Vagina (tissue), 2 donors: ENCODE measurements around the gene CRY2.

Source experiments
- POLR2A ChIP-seq, 2 donors: fragments of 450-650 bp; IDR thresholded peaks; one replicate each; pipeline ENCODE4 v1.6.1; 2017; ENCODE audit warnings: antibody characterized with exemption in 2 of 2, mild to moderate bottlenecking in 2 of 2, moderate library complexity in 2 of 2
- POLR2AphosphoS5 ChIP-seq, 2 donors: sonication (generic); formaldehyde crosslinking; IDR thresholded peaks; one replicate each; pipeline ENCODE4 v1.9.0; 2017; ENCODE audit warnings: antibody characterized with exemption in 2 of 2, mild to moderate bottlenecking in 2 of 2, low read depth in 1 of 2; ENCODE audit not compliant: insufficient read depth in 1 of 2
- TF ChIP-seq, protein P1 (sequence below), 3 experiments: fragments of 450-650 bp in 2 of 3; fragments of 200-600 bp in 1 of 3; sonication (generic) in 1 of 3; IDR thresholded peaks; one replicate each; pipeline ENCODE4 v1.5.1; 2017 to 2019; ENCODE audit warnings: antibody characterized with exemption in 3 of 3, mild to moderate bottlenecking in 2 of 3, moderate library complexity in 2 of 3

DNA sequence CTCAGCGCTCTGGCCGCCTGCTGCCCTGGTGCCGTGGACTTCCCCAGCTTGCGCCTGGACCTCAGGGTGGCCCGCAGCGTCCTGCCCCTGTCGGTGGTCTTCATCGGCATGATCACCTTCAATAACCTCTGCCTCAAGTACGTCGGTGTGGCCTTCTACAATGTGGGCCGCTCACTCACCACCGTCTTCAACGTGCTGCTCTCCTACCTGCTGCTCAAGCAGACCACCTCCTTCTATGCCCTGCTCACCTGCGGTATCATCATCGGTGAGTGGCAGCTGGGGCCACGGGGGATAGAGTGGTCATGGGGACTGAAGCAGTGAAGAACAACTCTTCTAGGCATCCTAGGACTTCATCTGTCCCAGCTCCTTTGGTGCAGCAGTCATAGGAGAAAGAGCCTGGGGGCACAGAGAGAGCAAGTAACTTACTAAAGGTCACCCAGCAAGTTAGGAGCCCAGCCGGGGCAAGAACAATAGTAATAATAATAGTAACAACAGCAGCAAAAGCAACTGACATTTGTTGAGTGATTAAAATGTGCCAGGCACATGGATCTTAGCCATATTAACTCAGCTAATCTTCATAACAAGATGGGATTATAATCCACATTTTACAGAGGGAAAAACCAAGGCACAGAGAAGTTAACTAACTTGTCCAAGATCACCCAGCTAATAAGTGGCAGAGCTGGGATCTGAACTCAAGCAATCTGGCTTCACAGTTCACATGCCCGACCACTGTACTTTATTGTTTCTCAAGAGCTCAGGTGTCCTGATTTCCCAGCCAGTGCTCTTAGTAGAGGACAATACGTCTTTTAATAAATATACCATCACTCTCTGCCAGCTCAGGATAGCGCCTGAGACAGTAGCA is 41.0 kb upstream of the CRY2 start:
- TF ChIP-seq POLR2A (IDR thresholded peaks at IDR 0.05) (no peak), POLR2AphosphoS5 (IDR thresholded peaks at IDR 0.05; ENCODE audit: insufficient read depth in 1 of 2, low read depth in 1 of 2) (no peak)
- TF ChIP-seq, protein P1, sequence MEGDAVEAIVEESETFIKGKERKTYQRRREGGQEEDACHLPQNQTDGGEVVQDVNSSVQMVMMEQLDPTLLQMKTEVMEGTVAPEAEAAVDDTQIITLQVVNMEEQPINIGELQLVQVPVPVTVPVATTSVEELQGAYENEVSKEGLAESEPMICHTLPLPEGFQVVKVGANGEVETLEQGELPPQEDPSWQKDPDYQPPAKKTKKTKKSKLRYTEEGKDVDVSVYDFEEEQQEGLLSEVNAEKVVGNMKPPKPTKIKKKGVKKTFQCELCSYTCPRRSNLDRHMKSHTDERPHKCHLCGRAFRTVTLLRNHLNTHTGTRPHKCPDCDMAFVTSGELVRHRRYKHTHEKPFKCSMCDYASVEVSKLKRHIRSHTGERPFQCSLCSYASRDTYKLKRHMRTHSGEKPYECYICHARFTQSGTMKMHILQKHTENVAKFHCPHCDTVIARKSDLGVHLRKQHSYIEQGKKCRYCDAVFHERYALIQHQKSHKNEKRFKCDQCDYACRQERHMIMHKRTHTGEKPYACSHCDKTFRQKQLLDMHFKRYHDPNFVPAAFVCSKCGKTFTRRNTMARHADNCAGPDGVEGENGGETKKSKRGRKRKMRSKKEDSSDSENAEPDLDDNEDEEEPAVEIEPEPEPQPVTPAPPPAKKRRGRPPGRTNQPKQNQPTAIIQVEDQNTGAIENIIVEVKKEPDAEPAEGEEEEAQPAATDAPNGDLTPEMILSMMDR (IDR thresholded peaks at IDR 0.05) = no peak
